ENCODE data around the gene TTF1. TPM values are rescaled to one million over a fixed set of nuclear protein-coding genes. Genes with fewer than 3 reads are reported as not detected.

The TTF1 gene
- total and polyA plus RNA-seq, 2 of the 13 experiments (the other 11 are each of a cell fraction or from before 2014, with no cell fraction given) = 3.4 to 9.8 TPM

GRCh38 chr9:132409828-132410528 lies 3.3 kb upstream of the TTF1 start, which contains the start of gene CFAP77 (continued):
- TF ChIP-seq ZNF687 (CRISPR knock-in tag; IDR thresholded peaks at IDR 0.05) (no peak), SNAPC4 (CRISPR knock-in tag; IDR thresholded peaks at IDR 0.05) (no peak), RAD51 (IDR thresholded peaks at IDR 0.05; ENCODE audit: borderline replicate concordance) (no peak), FOXK2 (IDR thresholded peaks at IDR 0.05) (peak; percentile 95), DR1 (CRISPR knock-in tag; IDR thresholded peaks at IDR 0.05) (no peak), ATM (IDR thresholded peaks at IDR 0.05; ENCODE audit: borderline replicate concordance) (no peak), U2AF1 (optimal IDR thresholded peaks at IDR 0.05; ENCODE audit: low read depth, low read length) (no peak), MXD1 (CRISPR knock-in tag; IDR thresholded peaks at IDR 0.05) (peak; percentile 20; the same call in 1 of the 2 replicates), ZSCAN22 (CRISPR knock-in tag; IDR thresholded peaks at IDR 0.05) (no peak), PLSCR1 (CRISPR knock-in tag; IDR thresholded peaks at IDR 0.05; ENCODE audit: borderline replicate concordance) (no peak), SNAPC5 (CRISPR knock-in tag; IDR thresholded peaks at IDR 0.05; ENCODE audit: borderline replicate concordance) (no peak), ZNF143 (CRISPR knock-in tag; IDR thresholded peaks at IDR 0.05) (no peak), ZNF777 (CRISPR knock-in tag; IDR thresholded peaks at IDR 0.05) (peak; percentile 94), CBX1 (IDR thresholded peaks at IDR 0.05; ENCODE audit: low read depth) (no peak)

Data from HepG2 (cell line).